HG03175 (cell line): ENCODE data around the gene EEF1AKMT4.
A peak's percentile ranks its signal among the peaks of the same experiment; 100 is the strongest.

ENCODE experiments used
- ATAC-seq: cut with Tn5 transposase; IDR thresholded peaks from one replicate; pipeline ENCODE4 v1.9.1; 2021; ENCODE audit warnings: mild to moderate bottlenecking, moderate library complexity; ENCODE audit not compliant: unreplicated experiment

Gene EEF1AKMT4

DNA sequence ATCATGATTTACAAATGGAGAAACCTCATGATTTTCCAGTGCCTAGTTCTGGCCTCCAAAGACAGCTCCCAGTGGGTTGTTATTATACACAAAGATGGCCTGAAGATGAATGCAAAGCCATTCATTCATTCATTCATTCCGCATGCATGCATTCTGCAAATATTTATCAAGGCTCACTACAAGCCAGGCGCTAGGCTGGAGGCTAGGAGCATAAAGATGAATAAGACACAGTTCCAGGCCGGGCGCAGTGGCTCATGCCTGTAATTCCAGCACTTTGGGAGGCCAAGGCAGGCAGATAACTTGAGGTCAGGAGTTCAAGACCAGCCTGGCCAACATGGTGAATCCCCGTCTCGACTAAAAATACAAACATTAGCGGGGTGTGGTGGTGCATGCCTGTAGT is 47.1 kb downstream of the EEF1AKMT4 start:
- no peak for ATAC-seq

DNA sequence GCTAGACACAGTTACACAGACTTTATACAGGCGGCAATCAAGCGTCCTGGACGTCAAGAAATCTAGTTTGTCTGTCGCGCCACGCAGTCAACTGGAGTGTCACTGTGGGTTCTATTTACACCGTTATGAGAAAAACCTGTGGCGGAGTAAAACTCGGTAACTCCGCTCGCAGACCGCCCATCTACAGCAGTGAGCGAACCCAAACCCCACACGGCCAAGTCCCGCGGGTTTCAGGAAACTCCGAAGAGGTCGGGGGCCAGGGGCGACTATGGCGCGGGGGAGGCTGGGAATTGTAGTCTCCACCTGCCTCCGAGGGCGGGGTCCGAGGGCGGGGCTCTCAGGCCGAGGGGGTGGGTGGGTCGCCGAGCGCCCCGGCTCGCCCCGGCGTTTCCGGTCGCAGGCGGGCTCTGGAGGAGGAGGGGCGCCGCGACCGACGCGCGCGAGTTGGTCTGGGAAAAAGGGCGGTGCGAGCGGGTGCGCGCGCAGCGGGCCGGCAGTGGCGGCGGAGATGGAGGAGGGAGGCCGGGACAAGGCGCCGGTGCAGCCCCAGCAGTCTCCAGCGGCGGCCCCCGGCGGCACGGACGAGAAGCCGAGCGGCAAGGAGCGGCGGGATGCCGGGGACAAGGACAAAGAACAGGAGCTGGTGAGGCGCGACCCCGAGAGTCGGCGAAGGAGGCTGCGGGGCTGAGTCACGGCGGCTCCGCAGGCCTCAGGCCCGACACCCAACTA is 49.5 kb downstream of the EEF1AKMT4 start, which contains the start of gene PSMD2:
Gene PSMD2, plus strand, starts transcription at position 483 of the 729 bp plus-strand sequence. Its CDS starts 26 bp downstream, at position 509.
- peak; percentile 94 for ATAC-seq

DNA sequence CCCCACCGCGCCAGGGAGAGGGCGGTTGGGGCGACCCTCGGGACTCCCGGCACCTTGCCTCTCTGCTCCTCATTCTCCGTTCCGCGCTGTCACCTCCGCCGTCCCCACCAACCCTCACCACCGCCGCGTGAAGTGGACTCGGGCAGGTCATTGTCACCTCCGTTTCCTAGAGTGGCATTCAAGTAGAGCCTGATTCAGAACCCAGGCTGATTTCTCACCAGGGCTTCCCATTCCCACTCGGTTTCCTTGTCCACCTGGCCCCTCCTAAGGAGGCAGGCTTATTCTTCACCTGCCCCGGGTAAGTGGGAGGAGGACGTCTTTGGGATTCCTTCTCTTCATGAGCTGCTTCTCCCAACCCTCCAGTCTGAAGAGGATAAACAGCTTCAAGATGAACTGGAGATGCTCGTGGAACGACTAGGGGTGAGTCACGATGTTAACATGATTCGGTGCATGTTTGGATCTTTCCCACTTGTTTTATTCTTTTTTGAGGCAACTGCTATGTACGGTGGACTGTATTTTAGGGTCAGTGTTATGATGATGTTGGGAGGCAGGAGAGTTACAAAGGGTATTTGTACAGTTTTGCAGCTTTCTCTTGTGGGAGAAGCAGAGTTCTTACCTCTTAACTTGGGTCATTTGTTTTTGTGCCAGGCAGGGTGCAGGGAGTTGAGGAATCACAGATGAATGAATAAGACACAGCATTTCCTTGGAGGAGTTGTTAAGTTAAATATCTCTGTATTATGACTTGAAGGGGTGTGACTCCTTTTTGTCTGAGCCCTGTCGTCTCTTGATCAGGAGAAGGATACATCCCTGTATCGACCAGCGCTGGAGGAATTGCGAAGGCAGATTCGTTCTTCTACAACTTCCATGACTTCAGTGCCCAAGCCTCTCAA is 50.3 kb downstream of the EEF1AKMT4 start:
- peak; percentile 10 for ATAC-seq

DNA sequence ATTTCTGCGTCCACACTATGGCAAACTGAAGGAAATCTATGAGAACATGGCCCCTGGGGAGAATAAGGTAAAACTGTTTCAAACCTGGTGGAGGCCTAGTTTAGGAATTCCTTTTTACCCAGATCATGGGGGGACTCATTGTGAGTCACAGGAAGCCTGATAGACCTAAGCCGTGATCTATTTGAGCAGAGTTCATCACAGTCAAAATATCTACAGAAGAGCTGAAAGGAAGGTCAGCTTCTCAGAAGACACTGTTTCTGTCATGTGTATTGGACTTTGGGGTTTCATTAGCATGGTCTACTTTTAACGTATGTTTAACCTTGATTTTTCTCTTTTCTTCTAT is 50.9 kb downstream of the EEF1AKMT4 start:
- no peak for ATAC-seq

DNA sequence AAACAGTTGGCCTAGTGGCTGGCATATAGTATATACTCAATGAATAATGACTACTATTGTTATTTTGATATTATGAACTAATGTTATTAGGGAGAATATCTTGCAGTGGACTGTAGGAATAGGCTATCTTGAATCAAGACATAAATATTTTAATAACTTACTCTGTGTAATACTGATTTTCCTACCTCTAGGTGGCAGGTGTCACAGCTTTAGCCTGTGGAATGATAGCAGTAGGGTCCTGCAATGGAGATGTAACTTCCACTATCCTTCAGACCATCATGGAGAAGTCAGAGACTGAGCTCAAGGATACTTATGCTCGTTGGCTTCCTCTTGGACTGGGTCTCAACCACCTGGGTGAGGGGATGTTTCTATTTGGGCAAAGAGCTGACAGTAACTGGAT is 56.1 kb downstream of the EEF1AKMT4 start:
- ATAC-seq: no peak

- ATAC-seq: no peak
These were observed 57.0 kb downstream of the EEF1AKMT4 start for GRCh38 chr3:184306341-184306972.

DNA sequence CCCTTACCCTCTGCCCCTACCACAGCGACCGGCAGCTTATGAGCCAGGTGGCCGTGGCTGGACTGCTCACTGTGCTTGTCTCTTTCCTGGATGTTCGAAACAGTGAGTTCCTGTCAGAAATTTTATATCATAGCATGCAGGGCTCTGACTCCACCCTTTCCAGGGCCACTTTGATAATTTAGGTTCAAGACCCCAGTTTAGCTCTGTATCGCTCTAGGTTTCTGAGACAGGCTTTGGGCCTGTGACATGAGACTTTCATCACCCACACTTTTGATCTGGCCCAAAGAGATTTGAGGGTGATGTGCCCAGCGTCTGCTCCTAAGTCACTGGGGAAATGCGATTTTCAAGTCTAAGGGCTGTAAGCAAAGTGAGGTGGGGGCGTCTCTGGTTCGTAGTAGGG is 58.4 kb downstream of the EEF1AKMT4 start:
- ATAC-seq: no peak
